GM23248 (cell line): Measurements from ENCODE around the gene PSEN2.

Experiments used
- EZH2 ChIP-seq: fragments of 200-600 bp; sonication (generic); IDR thresholded peaks from 2 replicates; pipeline ENCODE4 v1.6.1; 2018; ENCODE audit warnings: antibody characterized with exemption, mild to moderate bottlenecking; ENCODE audit not compliant: insufficient read depth, poor library complexity, severe bottlenecking
- EZH2phosphoT487 ChIP-seq: fragments of 200-600 bp; sonication (generic); IDR thresholded peaks from 2 replicates; pipeline ENCODE4 v1.6.1; 2018; ENCODE audit warnings: antibody characterized with exemption, moderate library complexity, mild to moderate bottlenecking, low read depth; ENCODE audit not compliant: insufficient read depth

GRCh38 chr1:226901421-226901820 is 31.0 kb downstream of the PSEN2 start:
- TF ChIP-seq EZH2phosphoT487 (no peak), EZH2 (no peak)
